SHP77 treated with DMSO at 0.1 percent for 48 hours (cell line): ENCODE data around the gene DHFR.

ENCODE experiments used
- DNase-seq: peaks from one replicate; lab custom pipeline; 2025; lab: John Stamatoyannopoulos, UW

The DHFR gene

DNA sequence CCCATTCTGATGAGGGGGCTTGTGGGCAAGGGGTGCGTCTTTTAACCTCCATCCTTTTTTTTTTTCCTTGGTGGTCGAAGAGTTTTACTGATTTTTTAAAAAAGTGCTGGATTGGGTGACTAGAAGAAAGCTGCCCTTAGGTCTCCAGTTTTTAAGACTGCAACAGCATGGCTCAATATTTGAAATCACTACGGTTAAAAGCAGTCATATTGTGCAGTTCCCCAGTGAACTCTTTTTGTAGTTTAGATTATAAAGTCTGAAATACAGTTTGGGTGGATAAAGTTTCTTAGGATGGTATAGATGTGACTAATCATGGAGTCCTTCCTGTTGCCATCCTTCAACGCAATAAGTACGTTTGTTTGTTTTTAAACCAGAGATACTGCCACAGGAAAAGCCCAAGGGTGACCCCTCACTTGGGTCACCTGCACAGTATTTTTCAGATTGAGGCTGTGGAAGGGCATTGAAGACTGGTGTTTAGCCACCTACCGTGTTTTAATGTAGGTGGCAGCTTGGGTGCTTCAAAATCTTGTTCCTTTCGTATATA lies 520 bp upstream of the DHFR start:
- DNase-seq = peak; percentile 19

DNA sequence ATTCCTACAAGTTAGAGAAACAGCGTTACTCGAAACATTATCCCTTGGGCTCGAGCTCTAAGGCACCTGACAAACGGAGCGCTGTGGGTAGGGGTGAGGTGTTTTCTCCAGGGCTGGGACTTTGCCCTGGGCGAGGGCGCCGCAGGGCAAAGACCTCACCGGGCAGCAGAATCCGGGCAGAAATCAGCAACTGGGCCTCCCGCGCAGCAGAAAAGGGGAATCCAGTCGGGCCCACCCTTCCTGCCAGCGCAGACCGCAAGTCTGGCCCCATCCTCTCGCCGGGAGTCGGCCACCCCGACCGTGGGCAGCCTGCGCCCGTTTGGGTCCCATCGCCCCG lies 761 bp downstream of the DHFR start:
- no peak for DNase-seq

DNA sequence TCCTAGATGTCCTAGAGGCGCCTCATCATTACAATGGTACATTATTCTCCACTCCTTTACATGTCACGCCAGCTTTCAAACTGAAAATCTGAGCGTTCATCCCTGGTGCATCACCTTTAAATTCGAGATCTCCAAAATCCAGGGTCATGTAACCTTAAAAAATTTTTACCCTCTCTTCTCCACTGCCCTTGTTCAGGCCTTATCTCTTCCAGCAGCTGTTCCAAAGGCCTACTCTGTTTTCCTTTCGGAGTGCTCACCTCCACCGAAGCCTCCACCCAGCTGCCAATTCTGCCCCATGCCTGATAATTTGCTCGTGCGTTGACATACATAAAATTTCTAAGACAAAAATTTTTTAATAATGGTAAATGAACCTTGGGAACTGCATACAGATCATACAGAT lies 1.3 kb downstream of the DHFR start:
- DNase-seq = no peak

DNA sequence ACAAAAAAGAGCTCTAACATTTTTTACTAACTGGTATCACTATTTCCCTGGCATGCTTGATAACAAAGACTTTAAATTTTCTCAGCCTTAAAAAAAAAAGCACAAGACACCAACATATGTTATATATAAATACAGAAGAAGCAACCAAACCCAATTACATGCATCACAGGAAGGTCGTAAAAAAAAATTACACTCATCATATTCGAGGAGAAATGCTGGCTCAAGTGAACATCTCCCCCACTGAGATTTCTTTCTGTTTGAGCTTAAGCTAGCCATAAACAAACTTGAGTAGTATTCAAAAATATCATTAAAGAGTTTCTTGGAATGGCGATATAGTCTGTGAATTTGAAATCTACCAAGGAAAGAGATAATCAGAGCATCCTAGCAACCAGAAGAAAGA lies 7.9 kb downstream of the DHFR start:
- DNase-seq = no peak

DNA sequence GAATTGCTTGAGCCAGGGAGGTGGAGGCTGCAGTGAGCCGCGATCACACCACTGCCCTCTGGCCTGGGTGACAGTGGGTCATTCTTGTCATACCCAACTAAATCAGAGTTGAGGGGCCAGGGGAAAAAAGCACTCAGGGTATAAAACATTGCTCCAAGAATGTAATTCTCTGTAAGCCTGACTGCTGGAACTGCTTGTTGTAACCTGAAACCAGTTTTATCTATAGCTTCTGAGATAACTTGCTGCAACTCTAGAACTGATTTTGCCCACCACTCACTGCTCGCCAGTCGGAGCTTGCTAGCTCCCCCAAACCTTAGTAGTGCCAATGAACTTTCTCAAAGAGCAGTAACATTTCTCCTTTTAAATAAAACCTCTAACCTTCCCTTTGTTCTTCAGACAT lies 9.9 kb downstream of the DHFR start:
- DNase-seq = no peak

DNA sequence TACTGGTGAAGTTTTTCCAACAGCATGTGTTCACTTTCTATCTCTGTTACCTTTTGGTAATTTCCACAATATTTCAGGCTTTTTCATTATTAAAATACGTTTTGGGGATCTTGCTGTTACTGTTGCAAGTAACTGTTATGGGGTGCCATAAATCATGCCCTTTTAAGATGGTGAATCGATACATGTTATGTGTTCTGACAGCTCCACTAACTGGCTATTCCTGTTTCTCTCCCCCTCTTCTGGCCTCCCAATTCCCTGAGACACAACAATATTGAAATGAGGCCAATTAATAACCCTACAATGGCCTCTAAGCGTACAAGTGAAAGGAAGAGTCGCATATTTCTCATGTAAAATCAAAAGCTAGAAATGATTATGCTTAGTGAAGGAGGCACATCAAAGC lies 13.4 kb downstream of the DHFR start:
- no peak for DNase-seq

DNA sequence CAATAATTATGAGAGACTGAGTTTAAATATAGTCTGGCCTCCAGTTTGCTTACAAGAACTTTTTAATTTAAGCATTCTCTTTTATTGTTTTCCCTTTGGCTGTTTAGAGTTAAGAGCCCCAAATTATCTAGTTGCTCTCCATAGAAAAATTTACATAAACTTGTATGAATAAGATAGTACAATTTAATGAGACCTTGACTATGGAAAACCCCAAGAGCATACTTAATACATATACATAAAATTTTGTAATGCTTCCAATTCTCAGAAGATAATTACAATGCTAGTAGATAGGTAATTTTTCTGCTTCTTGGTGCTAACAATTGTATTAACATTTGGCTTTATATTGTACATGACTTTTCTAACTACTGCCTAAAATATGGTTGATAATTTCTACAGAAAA lies 20.6 kb downstream of the DHFR start:
- no peak for DNase-seq

DNA sequence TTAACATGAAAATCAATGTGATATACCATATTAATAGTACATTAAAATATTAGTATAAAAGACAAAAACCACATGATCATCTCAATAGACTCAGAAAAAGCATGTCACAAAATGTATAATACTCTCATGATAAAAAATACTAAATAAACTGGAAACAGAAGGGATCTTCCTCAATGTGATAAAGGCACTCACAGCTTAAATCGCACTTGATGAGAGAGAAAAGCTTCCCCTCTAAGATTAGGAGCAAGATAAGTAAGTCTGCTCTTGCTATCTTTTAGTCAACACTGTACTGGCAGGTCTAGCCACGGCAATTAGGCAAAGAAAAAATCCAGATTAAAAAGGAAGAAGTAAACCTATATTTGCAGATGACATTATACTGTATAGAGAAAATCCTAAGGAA lies 22.1 kb downstream of the DHFR start:
- no peak for DNase-seq

DNA sequence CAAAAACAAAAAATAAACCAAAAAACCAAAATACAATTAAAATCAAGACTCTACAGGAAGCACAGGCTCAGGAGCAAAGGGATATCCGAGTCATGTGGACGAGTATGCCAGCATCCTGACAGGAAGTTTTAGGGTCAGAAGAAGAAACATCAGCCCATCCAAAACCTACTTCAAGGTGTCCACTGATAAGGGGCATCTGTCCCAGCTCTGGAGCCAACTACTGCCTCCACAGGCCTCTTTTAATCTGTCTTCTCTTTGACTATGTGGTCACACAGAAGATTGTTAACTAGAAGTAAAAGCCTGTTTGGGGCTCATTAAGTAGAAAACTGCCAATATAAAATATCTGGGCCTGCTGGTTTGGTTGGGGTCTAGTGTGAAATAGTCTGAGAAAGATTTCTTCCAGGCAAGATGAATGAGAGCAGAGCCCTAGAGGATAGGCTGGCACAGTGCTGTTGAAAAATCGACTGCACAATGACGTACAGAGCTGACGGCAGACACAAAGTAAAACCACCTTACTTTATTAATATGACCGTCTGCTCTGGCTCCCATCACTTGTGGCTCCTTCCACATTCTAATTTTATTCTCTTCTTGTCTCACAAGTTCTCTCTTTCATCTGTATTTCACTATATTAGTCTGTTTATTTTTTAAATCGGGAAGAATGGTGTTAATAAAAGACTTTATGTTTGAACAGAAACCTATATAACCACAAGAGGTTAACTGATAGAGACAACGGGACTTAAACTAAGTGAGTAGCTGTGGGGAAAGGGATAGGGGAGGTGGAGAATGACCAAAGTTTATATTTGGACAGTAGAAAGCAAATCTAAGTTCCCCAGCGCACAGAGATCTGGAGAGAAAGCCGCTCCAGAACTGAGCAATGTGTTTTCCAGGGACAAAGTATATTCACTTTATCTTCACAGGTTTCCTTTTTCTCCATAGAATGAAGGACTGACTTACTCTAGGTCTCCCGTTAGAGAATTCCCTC lies 23.2 kb downstream of the DHFR start:
- DNase-seq = no peak

DNA sequence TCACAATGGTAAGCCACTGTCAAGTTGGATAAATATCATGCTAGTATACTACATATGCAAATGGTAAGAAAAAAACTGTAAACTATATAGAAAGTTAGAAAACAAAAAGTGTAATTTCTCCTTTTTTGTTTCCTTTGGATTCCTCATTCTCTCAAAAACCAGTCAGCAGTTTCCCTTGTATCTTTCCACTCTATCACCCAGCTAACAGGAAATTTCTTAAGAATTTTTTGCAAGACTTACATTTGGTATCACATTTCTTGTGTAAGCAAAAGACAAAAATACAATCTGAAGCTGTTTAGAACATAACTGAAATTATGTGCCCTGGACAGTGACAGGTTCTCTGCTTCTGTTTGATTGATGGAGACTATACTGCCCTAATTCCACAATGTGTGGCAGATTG lies 25.5 kb downstream of the DHFR start:
- no peak for DNase-seq

DNA sequence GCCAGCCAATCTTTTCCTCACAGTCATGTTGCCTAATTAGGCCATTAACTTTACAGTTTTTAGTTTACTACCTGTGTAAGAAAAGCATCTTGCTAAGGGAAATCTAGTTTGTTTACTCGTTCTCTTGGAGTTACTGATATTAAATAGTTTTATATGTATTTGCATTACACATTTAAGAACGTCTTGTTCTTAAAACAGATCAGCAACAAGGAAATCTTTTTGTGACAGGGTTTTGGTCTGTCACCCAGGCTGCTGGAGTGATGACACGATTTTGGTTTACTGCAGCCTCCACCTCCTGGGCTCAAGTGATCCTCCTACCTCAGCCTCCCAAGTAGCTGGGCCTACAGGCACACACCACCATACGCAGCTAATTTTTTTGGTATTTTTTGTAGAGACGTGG lies 29.6 kb downstream of the DHFR start:
- no peak for DNase-seq

DNA sequence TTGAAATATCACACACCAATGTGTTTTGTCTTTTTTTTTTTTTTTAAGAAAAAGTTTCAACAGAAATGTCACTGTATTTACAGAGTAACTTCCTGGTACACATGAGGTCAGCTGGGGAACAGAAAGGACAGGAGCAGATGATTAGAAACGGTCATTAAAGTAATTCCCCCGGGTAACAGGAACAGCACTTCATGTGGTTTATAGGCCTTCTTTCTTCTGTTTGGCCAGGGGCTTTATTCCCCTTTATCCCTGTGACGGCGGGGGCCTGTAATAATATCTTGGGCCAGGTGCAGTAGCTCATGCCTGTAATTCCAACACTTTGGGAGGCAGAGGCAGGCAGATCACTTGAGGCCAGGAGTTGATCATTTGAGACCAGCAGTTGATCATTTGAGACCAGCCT lies 30.8 kb downstream of the DHFR start:
- DNase-seq = no peak

DNA sequence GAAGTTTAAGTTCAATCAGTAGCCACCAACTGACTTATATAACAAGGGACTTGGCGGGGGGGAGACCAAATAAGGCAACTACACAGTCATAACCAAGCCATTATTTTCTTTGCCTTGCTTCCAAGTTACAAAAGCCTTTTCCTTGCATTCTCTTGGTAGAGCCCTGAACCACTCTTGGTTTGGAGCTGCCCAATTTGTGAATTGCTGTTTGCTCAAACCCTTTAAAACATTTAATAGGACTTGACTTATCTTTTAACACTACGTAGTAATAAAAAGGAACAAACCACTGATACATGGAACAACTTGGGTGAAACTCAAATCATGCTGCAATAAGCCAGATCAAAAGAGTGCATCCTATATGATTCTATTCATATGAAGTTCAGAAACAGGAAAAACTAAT lies 32.0 kb downstream of the DHFR start:
- DNase-seq = no peak

DNA sequence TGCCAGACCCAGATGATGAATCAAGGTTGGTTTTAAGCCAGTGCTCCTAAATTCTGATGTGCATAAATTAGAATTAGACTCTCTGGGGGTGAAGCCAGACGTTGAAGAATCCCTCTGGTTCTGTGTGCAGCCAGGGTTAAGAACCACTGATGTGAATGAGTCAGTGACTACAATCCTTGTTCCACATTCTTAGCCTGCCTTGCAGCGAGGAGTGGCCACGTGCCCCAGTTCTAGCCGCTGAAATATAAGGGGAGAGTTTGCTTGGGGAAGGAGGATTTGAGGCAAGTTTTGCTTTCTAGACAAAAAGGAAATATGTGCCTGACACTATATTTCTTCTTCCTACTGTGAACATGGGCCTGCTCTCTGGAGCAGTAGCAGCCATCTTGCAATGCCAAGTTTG lies 34.6 kb downstream of the DHFR start:
- DNase-seq = no peak

DNA sequence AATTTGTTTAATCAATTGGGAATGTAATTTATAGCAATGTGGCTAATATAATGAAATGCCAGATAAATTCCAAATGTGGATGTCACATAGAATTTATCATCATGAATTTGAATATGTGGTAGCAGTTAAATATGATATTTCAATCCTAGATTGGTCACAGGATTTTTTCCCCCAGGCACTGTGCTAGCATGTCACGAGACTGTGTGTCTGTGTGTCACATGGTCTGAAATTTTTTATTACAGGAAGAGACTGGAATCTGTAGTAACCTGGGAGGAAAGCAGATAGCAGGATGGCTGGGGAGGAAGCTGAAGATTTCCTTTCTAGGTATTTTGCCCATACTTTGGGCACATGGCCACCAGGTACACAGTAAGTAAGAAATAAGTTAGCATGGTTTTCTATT lies 35.7 kb downstream of the DHFR start:
- no peak for DNase-seq

DNA sequence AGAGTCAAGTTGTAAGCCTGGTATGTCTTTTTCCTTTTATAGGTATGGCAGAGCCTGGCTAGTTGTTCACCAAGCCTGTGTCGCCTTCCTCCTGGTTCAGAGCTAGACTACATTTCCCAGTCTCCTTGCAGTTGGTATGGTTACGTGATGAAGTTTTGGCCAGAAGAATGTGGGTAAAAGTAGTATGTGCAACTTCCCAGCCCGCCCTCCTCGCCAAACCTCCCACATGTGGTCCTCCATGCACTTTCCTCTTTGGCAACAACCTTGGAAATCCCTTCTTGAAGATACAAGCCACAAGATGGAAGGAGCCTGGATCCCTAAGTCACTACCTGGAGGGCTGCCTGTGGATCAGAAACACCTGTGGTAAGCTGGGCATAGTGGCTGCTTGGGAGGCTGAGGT lies 36.3 kb downstream of the DHFR start:
- DNase-seq = no peak

DNA sequence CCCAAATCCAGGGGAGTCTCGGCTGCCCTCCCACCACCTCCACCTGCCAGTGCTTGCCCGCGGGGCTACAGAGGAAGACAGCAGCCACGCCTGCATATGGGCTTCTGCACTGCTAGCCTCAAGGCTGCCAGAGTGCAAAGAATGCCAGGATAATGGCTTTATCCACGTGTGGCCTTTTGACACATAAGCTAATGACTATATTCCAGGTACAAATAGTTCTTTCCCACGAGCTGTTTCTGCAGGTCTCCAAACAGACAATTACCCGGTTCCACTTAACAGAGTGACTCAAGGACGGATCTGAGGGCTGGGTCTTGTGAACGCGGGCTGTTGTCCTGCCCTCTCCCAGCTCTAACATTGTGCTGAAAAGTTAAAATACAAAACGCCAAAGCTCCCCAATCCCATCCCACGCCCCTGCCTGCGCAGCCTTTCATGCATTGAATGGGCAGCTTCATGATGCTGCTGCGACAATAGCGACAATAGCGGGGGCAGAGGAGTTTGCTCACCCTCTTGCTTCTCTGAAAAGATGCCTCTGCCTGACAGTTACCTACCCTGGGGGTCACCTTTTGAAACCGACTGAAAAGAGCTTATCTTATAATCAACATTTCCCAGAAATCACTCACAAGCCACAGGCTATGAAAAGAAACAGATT lies 39.4 kb downstream of the DHFR start:
- DNase-seq = no peak

DNA sequence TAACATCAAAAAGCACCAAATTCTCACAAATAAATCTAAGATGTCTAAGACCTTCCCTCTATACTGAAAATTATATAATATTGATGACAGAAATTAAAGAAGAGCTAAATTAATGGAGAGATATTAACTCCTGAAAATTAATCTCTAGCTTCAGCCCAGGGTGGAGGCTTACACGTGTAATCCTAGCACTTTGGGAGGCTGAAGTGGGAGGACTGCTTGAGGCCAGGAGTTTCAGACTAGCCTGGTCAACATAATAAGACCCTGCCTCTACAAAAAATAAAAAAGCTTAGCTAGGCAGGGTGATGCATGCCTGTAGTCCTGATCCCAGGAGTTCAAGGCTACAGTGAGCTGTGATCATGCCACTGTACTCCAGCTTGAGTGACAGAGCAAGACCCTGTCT lies 45.1 kb downstream of the DHFR start:
- DNase-seq = no peak

DNA sequence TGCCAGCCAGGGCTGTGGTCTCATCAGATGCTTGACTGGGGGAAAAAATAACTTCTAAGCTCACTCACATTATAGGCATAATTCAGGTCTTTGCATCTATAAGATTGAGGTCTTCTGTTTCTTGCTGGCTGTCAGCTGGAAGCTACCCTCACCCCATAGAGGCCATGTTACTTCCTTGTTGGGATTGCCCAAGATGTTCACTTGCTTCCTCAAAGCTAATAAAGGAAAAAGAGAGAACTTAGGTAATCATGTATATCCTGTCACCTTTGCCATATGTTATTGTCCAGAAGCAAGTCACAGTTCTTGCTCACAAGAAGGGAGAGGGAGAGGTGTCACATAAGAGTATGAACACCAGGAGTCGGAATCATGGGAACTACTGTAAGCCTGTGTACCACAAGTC lies 46.1 kb downstream of the DHFR start:
- DNase-seq = no peak

DNA sequence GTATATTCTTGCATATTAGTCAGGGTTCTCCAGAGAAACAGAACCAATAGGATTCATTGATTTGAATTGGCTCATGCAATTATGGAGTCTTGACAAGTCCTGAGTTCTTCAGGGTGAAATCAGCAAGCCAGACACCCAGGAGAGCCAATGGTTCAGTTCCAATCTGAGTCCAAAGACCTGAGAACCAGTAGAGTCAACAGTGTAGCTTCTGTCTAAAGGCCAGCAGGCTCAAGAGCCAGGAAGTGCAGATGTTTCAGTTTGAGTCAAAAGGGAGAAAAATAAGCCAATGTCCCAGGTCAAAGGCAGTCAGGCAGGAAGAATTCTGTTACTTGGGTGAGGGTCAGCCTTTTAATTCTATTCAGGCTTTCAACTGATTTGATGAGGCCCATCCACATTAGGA lies 47.0 kb downstream of the DHFR start:
- DNase-seq = no peak

DNA sequence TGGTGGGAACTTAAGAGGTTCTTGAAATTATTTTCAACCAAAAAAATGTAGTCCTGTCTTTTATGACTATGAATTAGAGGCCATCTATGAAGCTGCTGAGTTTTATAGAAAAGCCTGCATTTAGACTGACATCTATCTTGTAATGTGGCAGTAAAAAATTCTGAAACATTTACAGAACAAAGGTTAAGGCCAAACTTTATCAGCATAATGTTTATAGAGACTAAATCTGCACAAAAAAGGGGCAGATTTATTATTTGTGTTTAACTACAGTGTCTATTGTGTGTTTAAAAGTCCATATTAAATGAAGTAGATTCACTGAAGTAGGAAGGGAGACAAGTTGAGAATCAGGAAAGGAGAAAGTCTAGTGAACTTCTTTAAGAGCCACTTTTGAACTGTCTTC lies 47.4 kb downstream of the DHFR start:
- no peak for DNase-seq

DNA sequence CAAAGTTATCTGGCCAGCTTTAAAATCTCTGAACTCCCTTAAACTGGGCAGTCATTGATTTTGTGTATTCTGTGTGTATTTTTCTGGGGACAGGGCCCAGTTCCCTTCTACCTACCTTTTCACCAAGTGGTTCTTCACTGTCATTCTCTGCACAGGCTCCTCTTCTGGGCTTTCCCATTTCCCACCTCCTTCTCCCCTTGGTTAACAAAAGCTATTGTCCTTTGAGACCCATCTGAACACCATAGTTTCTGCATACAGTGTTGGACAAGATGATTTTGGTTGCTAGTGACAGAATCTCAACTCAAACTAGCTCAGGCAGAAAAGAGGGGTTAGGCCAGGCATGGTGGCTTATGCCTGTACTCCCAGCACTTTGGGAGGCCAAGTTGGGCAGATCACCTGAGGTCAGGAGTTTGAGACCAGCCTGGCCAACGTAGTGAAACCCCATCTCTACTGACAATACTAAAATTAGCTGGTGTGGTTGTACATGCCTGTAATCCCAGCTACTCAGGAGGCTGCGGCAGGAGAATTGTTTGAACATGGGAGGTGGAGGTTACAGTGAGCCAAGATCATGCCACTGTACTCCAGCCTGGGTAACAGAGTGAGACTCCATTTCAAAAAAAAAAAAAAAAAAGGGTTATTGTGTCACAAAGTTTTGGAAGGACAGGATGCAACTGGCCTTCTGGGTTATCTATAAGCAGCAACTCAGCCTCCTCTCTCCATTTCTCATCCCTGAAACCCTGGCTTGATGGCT lies 53.7 kb downstream of the DHFR start:
- no peak for DNase-seq

DNA sequence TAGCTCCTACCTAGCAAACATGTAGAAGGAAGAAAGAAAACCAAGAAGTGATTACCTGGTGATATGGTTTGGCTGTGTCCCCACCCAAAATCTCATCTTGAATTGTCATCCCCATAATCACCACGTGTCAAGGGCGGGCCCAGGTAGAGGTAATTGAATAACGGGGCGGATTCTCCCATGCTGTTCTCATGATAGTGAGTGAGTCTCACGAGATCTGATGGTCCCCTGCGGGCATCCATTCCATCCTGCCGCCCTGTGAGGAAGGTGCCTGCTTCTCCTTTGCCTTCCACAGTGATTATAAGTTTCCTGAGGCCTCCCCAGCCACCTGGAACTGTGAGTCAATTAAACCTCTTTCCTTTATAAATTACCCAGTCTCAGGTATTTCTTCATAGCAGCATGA lies 57.3 kb downstream of the DHFR start:
- no peak for DNase-seq
